GM23248 (cell line): ENCODE results near the gene JDP2. TPM values are rescaled to one million over a fixed set of nuclear protein-coding genes. Genes with fewer than 3 reads are reported as not detected.
A peak's percentile ranks its signal among the peaks of the same experiment; 100 is the strongest.

Experiments
- DNase-seq: peaks from one replicate; pipeline ENCODE4 v3.0.0-alpha.2; 2015
- H2AFZ ChIP-seq: fragments of 200-600 bp; sonication (generic); 2 replicates; pipeline ENCODE4 v1.6.1; 2016; ENCODE audit warnings: antibody characterized with exemption
- H3F3A ChIP-seq: fragments of 200-600 bp; sonication (generic); 2 replicates; pipeline ENCODE4 v1.6.1; 2016; ENCODE audit warnings: mild to moderate bottlenecking, antibody characterized with exemption, mixed run types; ENCODE audit not compliant: insufficient read depth
- H3K27ac ChIP-seq: fragments of 200-600 bp; sonication (generic); 2 replicates; pipeline ENCODE4 v1.5.1; 2016; ENCODE audit warnings: mild to moderate bottlenecking
- H3K27me3 ChIP-seq: fragments of 200-600 bp; sonication (generic); replicated peaks from 2 replicates; pipeline ENCODE4 v1.6.1; 2016; ENCODE audit warnings: mild to moderate bottlenecking; ENCODE audit not compliant: insufficient read depth
- H3K36me3 ChIP-seq: fragments of 200-600 bp; sonication (generic); 2 replicates; pipeline ENCODE4 v1.6.1; 2016; ENCODE audit warnings: low read depth, mild to moderate bottlenecking
- H3K4me1 ChIP-seq: fragments of 200-600 bp; sonication (generic); 2 replicates; pipeline ENCODE4 v1.6.1; 2016; ENCODE audit warnings: mild to moderate bottlenecking; ENCODE audit not compliant: insufficient read depth
- H3K4me2 ChIP-seq: fragments of 200-600 bp; sonication (generic); one replicate; pipeline ENCODE4 v1.6.1; 2016; ENCODE audit warnings: mild to moderate bottlenecking; ENCODE audit not compliant: unreplicated experiment
- H3K4me3 ChIP-seq: fragments of 200-600 bp; sonication (generic); 2 replicates; pipeline ENCODE4 v1.5.1; 2016; ENCODE audit warnings: mild to moderate bottlenecking
- H3K79me2 ChIP-seq: fragments of 200-600 bp; sonication (generic); 2 replicates; pipeline ENCODE4 v1.6.1; 2016; ENCODE audit warnings: mild to moderate bottlenecking; ENCODE audit not compliant: insufficient read depth
- H3K9ac ChIP-seq: fragments of 200-600 bp; sonication (generic); 2 replicates; pipeline ENCODE4 v1.6.1; 2016; ENCODE audit warnings: mild to moderate bottlenecking
- H3K9me2 ChIP-seq: fragments of 200-600 bp; sonication (generic); 2 replicates; pipeline ENCODE4 v1.6.1; 2016; ENCODE audit warnings: mixed run types, mild to moderate bottlenecking, moderate library complexity; ENCODE audit not compliant: insufficient read depth
- H3K9me3 ChIP-seq: fragments of 200-600 bp; sonication (generic); one replicate; pipeline ENCODE4 v1.6.1; 2017; ENCODE audit warnings: low read depth
- H4K20me1 ChIP-seq: fragments of 200-600 bp; sonication (generic); 2 replicates; pipeline ENCODE4 v1.6.0; 2016; ENCODE audit not compliant: insufficient read depth
- EZH2 ChIP-seq: fragments of 200-600 bp; sonication (generic); IDR thresholded peaks from 2 replicates; pipeline ENCODE4 v1.6.1; 2018; ENCODE audit warnings: antibody characterized with exemption, mild to moderate bottlenecking; ENCODE audit not compliant: insufficient read depth, poor library complexity, severe bottlenecking
- EZH2phosphoT487 ChIP-seq: fragments of 200-600 bp; sonication (generic); IDR thresholded peaks from 2 replicates; pipeline ENCODE4 v1.6.1; 2018; ENCODE audit warnings: antibody characterized with exemption, moderate library complexity, mild to moderate bottlenecking, low read depth; ENCODE audit not compliant: insufficient read depth
- WGBS, 2 experiments: methylation state at CpG; one replicate each; pipeline ENCODE4 v1.1.6; 2015 to 2017; ENCODE audit warnings: low lambda C conversion rate in 2 of 2, low coverage in 1 of 2; ENCODE audit errors: missing lambda C conversion rate in 2 of 2; 5-methylcytosine and 5-hydroxymethylcytosine counted together
- in situ Hi-C: fragments of 300-500 bp; cut with MboI; formaldehyde crosslinking; loops from 2 replicates; pipeline ENCODE4 v1.15.0; 2020
- polyA plus RNA-seq: library from polyadenylated mRNA; unstranded; fragments of >200 nt; fragmentation: Nextera tagmentation; extraction: Ambion mirVana; gene quantifications from 2 replicates; pipeline ENCODE4 v1.2.1, GENCODE V29; 2016
- total RNA-seq: library from RNA; depleted of rRNA; stranded (reverse); fragments of >200 nt; shearing (Covaris generic); gene quantifications from 2 replicates; pipeline ENCODE4 v1.2.3, GENCODE V29; 2014

Gene JDP2
- total and polyA plus RNA-seq, 2 experiments from 2014 or later = 20.0 to 163 TPM

DNA sequence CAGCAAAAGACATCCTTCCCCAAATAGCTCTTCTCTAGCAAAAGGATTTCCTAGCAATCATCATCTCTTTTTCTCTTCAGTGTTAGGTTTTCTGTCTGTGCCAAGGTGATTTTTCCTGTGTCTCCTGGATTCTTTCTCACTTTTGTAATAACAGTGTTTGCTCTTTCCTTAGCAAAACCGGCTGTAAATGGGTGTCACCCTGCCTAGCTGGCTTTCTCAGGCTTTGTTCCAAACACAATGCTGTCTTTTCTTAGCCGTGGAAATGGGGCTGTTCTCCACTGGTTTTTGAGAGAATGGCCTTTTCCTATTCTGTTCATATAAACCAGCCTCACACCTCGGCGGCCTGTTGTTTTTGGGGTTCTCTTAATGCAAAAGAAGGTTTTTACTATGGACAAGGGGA, 21.9 kb downstream of the JDP2 start:
- no peak overlapping the region for H2AFZ ChIP-seq
- WGBS, 2 experiments = 10% methylated on average over 4 of the region's 4 CpGs
- TF ChIP-seq EZH2phosphoT487 = no peak
- peaks cover 60% of the 10 kb centered on the region for H3F3A ChIP-seq
- DNase-seq = peak; percentile 48
- no peaks in the 10 kb centered on the region for H3K9me3 ChIP-seq
- peaks cover 72% of the 10 kb centered on the region for H3K4me1 ChIP-seq
- peaks cover 91% of the 10 kb centered on the region for H3K79me2 ChIP-seq
- H3K9ac ChIP-seq = peak overlapping the region; percentile 28; the same call in 1 of the 2 replicates
- H3K27me3 ChIP-seq = no peaks in the 10 kb centered on the region
- in situ Hi-C loops = loop anchor here (25.0 kb wide), 1 partner anchor 312 kb away; the partner anchor contains the start of gene NEK9
- H4K20me1 ChIP-seq = peaks cover 17% of the 10 kb centered on the region
- peak overlapping the region; percentile 33 for H3K4me2 ChIP-seq
- no peak overlapping the region for H3K4me3 ChIP-seq
- peak overlapping the region; percentile 34 for H3K27ac ChIP-seq
- H3K36me3 ChIP-seq = peaks cover 31% of the 10 kb centered on the region
- no peaks in the 10 kb centered on the region for H3K9me2 ChIP-seq

DNA sequence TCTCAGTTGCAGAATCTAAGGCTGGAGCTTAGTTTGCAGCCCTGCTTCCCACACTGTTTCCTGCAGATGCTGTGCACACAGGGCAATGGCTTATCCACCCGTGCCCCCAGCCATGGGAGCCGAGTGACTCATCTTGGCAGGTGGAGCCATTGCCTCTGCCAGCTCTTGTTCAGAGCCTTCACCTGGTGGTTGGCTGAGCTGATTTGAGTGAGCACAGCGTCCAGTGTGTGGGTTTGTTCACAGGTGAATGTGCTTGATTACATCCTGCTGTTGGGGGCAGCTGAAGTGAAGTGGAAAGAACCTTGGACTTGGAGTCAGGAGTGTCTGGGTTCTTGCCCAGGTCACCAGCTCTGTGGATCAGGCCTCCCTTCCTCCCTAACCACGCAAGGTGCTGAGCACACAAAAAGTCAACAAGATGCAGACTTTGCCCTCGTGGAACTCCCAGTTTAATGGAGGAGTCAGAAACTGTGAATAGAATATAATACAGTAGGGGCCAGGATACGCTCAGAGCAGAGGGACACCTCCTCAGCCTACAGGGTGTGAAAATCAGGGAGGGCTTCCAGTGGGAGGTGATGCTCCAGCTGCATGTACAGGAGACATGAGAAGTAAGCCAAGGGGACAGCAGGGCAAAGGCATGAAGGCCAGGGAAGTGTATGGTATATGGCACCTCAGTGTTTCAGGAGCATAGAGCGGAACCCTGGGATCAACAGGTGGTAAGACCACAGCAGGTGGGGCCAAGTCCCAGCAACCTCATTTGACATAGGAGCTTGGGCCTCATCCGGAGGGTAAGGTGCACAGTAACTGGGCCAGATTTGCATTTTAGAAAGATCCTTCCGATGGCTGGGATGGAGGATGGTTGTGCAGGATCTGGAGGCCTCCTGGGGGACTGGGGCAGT, 22.8 kb downstream of the JDP2 start:
- H3K4me3 ChIP-seq = no peak overlapping the region
- WGBS, 2 experiments = 70 to 71% methylated on average over 9 of the region's 9 CpGs
- H3K79me2 ChIP-seq = peaks cover 91% of the 10 kb centered on the region
- peaks cover 63% of the 10 kb centered on the region for H3F3A ChIP-seq
- H4K20me1 ChIP-seq = peaks cover 17% of the 10 kb centered on the region
- no peaks in the 10 kb centered on the region for H3K9me2 ChIP-seq
- TF ChIP-seq EZH2phosphoT487 (no peak), EZH2 (no peak)
- DNase-seq = peak; percentile 56
- H2AFZ ChIP-seq = no peak overlapping the region
- H3K4me2 ChIP-seq = peak overlapping the region; percentile 5
- H3K9ac ChIP-seq = peak overlapping the region; percentile 28; the same call in 1 of the 2 replicates
- no peaks in the 10 kb centered on the region for H3K9me3 ChIP-seq
- in situ Hi-C loops = loop anchor here (25.0 kb wide), 1 partner anchor 313 kb away; the partner anchor contains the start of gene NEK9
- peak overlapping the region; percentile 34; the same call in 1 of the 2 replicates for H3K27ac ChIP-seq
- peaks cover 81% of the 10 kb centered on the region for H3K4me1 ChIP-seq
- H3K27me3 ChIP-seq = no peaks in the 10 kb centered on the region
- H3K36me3 ChIP-seq = peaks cover 22% of the 10 kb centered on the region

DNA sequence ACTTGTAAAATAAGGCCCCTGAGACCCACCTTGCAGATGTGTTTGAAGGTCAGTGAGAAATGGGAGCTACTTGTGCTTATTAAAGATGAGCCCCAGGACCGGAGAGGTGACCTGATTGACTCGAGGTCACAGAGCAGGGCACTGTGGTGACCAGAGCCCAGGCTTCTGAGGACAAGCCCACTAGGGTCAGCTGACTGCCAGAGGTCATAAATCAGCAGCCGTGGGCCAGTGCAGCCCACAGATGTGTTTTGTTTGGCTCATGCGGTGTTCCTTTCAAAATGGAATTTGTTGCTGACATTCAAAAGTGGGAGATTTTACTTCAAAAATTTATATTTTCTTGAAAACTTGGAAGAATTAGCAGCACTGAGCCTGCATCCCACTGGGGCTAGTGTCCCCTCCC, 24.5 kb downstream of the JDP2 start:
- in situ Hi-C loops = loop anchor here (25.0 kb wide), 1 partner anchor 315 kb away; the partner anchor contains the start of gene NEK9
- H4K20me1 ChIP-seq = peaks cover 15% of the 10 kb centered on the region
- peaks cover 72% of the 10 kb centered on the region for H3K4me1 ChIP-seq
- no peaks in the 10 kb centered on the region for H3K9me3 ChIP-seq
- peak overlapping the region; percentile 80 for H3K9ac ChIP-seq
- no peak for DNase-seq
- peaks cover 51% of the 10 kb centered on the region for H3F3A ChIP-seq
- no peaks in the 10 kb centered on the region for H3K9me2 ChIP-seq
- H3K27ac ChIP-seq = peak overlapping the region; percentile 93
- TF ChIP-seq EZH2phosphoT487 (no peak), EZH2 (no peak)
- WGBS, 2 experiments = 8 to 10% methylated on average over 4 of the region's 4 CpGs
- H3K4me2 ChIP-seq = peak overlapping the region; percentile 62
- no peak overlapping the region for H2AFZ ChIP-seq
- H3K4me3 ChIP-seq = peak overlapping the region; percentile 23; the same call in 1 of the 2 replicates
- H3K79me2 ChIP-seq = peaks cover 91% of the 10 kb centered on the region
- H3K36me3 ChIP-seq = 0 out of 2 replicates have a peak, but pooled peaks cover 14% of the 10 kb centered on the region
- no peaks in the 10 kb centered on the region for H3K27me3 ChIP-seq

DNA sequence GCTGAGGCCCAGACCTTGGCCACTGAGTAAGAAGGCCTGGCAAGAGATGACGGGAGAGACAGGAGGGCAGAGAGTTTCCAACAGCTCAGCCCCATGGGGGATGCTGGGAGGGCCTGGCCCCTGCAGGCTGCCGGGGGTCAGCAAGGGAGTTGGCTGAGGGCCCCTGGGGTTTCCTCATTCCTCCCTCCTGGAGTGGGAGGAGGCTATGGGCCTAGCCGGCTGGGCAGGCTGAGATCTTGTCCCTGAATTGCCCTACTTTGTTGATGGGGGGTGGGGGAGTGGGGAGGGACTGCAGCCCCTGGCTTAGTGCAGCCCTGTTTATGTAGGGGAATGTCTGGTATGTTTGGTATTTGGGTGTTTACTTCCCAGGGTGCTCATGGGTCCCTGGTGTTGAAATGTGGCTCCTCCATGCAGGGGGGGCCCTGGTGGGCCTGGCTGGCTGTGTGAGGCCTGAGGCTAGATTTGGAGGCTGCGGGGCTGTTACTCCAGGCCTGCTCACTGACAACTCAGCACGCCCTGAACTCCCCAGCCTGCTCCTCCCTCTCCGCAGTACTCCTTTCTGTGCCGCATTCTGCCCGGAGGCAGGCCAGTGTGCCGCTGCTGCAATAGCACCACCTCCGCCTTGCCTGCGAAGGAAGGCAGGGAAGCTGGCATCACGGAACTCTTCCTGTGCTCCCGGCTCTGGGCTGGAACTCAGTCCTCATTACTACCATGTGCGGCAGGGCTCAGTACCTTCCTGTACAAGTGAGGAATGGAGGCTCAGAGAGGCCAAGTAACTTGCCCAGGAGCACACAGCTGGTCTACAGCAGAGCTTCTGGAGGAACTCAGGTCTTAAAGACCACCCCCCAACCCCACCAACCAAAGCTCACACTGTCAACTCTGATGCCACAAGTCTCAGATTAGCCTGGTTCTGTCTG, 25.3 kb downstream of the JDP2 start:
- peaks cover 51% of the 10 kb centered on the region for H3F3A ChIP-seq
- in situ Hi-C loops = loop anchor here (25.0 kb wide), 1 partner anchor 316 kb away; the partner anchor contains the start of gene NEK9
- H3K27me3 ChIP-seq = no peaks in the 10 kb centered on the region
- H3K4me2 ChIP-seq = peak overlapping the region; percentile 62
- 3 to 4% methylated on average over 14 of the region's 14 CpGs for WGBS, 2 experiments
- H3K27ac ChIP-seq = peak overlapping the region; percentile 93
- no peaks in the 10 kb centered on the region for H3K9me2 ChIP-seq
- H2AFZ ChIP-seq = peak overlapping the region; percentile 17; the same call in 1 of the 2 replicates
- peaks cover 68% of the 10 kb centered on the region for H3K4me1 ChIP-seq
- H3K79me2 ChIP-seq = peaks cover 91% of the 10 kb centered on the region
- H3K36me3 ChIP-seq = 0 out of 2 replicates have a peak, but pooled peaks cover 14% of the 10 kb centered on the region
- TF ChIP-seq EZH2 (no peak), EZH2phosphoT487 (no peak)
- H3K9me3 ChIP-seq = no peaks in the 10 kb centered on the region
- H3K4me3 ChIP-seq = peak overlapping the region; percentile 36; the same call in 1 of the 2 replicates
- H3K9ac ChIP-seq = peak overlapping the region; percentile 80
- peak; percentile 96 for DNase-seq
- peaks cover 10% of the 10 kb centered on the region for H4K20me1 ChIP-seq
